Measurements from ENCODE around the gene BACE1. TPM values are rescaled to one million over a fixed set of nuclear protein-coding genes. Genes with fewer than 3 reads are reported as not detected.
"Not testable (repeated sequence)": the region's sequence is repeated elsewhere in the genome, so short reads cannot be mapped to it uniquely, and the experiment has no call there.

BACE1 gene
- total RNA-seq, 1 donor from 2014 or later = 38.7 TPM

DNA sequence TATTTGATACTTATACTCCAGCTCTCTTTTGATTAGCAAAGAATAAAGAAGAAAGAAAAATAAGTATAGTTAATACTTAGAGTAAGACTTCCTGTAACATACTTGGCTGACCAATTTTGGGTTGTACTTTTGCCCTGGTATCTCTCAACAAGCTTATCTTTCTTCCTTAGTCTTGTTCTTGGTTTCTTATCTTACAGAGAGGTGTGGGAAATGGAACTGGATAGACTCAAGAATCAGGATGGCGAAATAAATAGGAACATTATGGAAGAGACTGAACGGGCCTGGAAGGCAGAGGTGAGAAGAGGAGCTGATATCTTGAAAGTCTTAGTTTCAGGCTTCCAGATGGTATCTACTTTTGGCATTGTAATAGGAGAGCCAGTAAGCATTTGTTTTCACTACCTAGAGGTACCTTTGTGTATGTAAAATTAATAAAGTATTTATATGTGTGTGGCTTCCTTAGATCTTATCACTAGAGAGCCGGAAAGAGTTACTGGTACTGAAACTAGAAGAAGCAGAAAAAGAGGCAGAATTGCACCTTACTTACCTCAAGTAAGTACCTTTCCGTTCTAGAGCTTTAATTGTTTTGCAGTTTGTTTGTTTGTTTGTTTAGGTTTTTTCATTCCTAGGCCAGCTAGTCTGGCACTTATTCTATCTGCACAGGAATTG, 36.2 kb downstream of the BACE1 start:
- DNase-seq (ENCODE audit: low spot score) (no peak), ATAC-seq (no peak)

DNA sequence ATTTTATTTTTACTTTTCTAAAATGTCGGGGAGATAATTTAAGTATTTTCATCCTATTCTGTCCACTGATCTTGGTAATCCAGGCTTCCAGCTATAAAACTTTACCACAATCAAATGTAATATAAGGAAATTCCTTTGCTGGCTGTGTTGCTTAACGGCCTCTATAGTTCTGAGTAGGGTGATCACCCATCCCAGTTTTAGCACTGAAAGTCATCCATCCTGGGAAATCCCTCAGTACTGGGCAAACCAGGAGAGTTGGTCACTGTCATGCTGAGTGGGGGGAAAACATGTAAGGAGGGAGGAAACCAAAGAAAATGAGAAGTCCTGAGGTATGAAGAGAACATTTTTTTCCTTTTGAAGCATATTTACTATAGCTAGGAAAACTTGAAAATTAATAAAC, 37.7 kb downstream of the BACE1 start:
- DNase-seq (ENCODE audit: low spot score) = no peak
- no peak for ATAC-seq

DNA sequence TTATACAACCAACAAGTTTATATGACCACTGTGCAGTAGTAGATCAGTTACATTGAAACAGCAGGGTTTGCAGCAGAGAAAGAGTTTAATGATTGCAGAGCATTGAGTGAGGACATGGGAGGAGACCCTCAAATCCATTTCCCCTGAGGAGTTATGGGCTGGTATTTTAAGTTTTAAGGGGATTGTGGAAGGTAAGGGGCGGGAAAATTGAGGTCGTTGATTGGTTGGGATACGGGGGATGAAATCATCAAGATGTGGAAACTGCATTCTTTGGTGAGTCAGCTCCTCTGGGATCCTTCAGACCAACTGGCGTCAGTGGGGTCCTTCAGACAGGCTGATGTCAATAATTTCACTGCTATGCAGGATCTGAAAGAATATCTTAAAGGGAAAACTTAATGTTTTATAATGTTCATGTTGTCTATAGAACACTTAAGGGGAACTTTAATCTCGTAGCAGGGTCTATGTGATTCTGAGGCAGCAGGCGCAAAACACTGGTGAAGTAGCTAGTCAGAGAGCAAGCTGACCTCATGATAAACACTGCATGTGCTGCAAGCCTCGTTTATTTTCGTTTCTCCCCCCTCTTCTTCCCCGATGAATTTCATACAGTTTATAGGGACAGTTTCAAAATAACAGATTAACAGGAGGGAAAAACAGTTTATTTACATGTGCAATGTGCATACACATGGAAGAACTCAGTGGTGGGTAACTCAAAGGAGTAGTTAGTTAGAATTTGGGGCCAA, 42.3 kb downstream of the BACE1 start:
- DNase-seq (ENCODE audit: low spot score) (no peak), ATAC-seq (no peak)

DNA sequence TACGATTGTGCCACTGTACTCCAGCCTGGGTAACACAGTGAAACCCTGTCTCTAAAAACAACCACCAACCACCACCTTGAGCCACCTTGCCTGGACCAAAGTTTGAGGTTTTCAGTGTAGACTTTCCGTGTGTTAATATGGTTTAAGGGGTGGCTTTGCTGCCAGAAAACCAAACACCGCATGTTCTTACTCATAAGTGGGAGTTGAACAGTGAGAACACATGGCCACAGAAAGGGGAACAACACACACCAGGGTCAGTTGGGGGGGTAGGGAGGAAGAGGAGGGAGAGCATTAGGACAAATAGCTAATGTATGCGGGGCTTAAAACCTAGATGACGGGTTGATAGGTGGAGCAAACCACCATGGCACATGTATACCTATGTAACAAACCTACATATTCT, 43.9 kb downstream of the BACE1 start:
- not testable (repeated sequence) for ATAC-seq; DNase-seq (ENCODE audit: low spot score)

DNA sequence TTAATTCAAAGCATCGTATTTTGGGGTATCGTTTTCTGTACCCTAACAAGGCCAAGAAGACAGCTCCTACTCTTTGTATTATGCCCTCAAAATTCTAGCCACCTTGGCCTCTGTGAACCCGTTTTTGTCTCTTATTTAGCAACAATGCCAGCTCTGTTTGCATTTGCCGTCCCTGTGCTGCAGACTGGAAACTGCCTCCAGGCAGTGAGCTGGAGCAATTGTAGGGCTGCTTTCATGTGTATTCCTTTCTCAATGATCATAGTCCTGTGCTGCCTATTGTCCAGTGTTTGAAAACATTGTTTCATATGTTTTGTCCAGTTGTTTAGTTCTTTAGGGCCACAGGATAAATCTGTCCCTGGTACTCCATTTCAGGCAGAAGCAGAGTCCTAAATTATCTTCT, 44.8 kb downstream of the BACE1 start:
- no peak for DNase-seq (ENCODE audit: low spot score)
- ATAC-seq = no peak

DNA sequence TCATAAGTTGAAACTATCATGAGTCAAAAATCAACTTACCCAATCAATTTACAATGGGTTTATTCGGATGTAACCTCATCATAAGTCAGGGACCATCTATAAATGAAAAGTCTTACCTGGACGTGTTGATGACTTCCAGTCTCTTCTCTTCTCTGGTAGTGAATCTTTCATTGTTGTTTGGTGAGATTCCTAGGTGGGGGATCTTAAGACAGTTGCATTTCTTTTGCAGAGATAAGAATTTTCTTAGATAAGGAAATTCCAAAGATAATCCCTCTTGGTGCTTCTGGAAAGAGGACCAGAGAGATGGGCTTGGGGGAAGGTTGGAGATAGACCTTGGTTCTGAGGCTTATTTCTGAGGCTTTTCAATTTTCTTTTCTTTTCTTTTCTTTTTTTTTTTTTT, 46.2 kb downstream of the BACE1 start:
- no peak for DNase-seq (ENCODE audit: low spot score)
- no peak for ATAC-seq

DNA sequence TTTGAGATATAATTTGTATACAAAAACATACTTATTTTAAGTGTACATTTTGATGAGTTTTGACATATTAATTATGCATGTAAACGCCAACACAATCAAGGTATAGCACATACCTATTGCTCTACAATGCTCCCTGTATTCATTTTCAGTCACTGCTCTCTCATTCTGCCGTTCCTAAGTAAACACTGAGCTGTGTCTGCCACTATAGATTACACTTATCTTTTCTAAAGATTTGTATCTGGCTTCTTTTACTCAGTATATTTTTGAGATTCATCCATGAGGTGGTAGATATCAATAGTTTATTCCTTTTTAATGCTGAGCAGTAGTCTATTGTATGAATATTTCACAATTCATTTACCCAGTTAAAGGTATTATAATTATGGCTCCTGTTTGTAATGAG, 50.3 kb downstream of the BACE1 start:
- ATAC-seq = no peak
- no peak for DNase-seq (ENCODE audit: low spot score)

DNA sequence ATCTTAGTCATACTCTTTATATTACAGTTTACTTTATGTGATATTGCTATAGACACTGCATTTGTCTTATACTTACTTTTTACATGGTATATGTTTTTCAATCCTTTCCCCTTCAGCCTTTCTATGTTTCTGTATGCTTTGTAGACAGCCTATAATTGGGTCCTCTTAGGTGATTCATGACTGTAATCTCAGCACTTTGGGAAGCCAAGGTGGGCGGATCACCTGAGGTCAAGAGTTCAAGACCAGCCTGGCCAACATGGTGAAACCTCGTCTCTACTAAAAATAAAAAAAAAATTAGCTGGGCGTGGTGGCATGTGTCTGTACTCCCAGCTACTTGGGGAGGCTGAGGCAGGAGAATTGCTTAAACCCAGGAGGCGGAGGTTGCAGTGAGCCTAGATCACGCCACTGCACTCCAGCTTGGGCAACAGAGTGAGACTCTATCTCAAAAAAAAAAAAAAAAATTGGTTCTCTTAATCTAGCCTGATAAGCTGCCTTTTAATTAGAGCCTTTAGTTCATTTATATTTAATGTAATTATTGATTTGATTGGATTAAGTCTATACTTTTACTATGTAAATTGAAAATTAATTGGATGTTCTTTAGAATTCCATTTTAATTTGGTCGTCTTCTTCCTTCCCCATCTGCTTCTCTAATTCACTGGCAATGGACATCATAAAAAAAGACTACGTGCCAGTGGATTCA, 51.3 kb downstream of the BACE1 start:
- DNase-seq (ENCODE audit: low spot score); ATAC-seq: not testable (repeated sequence)

DNA sequence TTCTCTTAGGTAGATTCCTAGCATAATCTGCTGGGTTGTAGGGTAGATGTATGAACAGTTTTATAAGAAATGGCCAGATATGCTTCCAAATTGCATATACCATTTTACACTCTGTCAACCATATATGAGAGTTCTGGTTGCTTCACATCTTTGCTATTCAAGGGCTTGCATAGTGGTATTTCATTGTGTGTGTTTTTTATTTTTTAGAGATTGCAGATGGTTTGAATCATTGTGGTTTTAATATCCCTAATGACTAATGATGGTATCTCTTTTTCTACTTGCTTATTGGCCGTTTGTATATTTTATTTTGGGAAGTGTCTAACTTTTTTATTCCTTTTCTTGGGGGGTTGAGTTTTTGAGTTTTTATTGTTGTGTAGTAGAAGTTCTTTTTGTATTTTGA, 56.6 kb downstream of the BACE1 start:
- DNase-seq (ENCODE audit: low spot score) (no peak), ATAC-seq (no peak)

DNA sequence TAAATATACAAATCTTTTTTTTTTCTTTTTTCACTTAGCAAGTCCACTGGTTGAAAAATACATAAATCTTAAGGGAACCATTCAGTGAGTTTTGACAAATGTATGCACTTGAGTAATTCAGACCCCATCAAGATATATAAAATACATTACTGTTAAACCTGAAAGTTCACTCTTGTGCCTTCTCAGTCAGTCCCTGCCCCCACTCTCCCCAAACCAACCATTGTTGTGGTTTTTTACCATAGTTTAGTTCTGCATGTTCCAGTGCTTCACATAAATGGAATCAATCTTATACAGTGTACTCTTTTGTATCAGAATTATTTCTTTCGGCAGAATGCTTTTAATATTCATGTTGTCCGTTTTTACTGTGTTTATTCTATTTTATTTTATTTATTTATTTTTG, 57.5 kb downstream of the BACE1 start:
- no peak for DNase-seq (ENCODE audit: low spot score)
- no peak for ATAC-seq

DNA sequence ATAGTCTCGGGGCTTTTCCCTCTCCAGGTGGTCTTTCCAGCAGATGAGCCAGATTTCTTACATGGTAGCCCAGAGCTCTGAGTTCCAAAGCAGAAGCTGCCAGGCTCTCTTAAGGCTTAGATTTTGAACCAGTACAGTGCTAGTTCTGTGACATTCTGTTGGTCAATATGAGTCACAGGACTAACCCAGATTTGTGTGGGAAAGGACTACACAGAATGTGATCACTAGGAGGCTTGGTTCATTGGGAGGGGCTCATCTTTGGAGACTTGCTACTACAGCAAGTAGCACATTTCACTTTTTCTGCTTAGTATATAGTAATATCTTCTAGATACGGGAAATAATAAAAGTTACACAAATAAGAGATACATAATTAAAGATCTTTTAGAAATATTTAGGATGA, 59.5 kb downstream of the BACE1 start:
- DNase-seq (ENCODE audit: low spot score) (no peak), ATAC-seq (no peak)

DNA sequence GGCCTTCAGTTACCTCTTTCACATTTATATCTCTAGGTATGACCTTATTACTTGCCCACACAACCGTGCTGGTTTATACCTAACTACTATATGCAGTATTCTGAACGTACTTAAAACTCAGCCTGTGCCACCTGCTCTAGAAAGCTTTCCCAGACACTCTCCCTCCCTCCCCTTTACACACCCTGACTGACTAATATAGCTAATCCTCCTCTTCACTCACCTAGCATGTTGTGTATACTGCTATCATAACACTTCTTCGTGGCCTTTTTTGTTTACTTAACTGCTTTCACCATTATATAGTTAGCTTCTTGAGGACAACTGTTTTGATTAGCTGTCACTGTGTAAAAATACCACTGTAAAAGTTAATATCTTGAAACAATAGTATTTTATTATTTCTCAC, 60.1 kb downstream of the BACE1 start:
- no peak for DNase-seq (ENCODE audit: low spot score)
- ATAC-seq = no peak

DNA sequence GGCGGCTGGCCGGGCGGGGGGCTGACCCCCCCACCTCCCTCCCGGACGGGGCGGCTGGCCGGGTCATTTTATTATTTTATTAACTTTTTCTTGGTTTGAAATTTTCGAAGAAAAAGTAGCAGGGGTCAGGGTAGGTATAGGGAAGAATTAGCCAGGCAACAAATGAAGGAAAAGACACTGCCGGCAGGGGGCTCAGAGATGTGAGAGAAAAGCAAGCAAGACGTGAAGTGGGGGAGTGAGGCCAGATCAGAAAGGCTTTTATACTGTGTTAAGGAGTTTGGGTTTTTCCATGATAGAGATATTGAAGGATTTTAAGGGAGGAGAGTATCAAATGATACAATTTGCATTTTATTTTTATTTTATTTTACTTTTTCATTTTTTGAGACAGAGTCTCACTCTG, 64.5 kb downstream of the BACE1 start:
- ATAC-seq (no peak), DNase-seq (ENCODE audit: low spot score) (no peak)

DNA sequence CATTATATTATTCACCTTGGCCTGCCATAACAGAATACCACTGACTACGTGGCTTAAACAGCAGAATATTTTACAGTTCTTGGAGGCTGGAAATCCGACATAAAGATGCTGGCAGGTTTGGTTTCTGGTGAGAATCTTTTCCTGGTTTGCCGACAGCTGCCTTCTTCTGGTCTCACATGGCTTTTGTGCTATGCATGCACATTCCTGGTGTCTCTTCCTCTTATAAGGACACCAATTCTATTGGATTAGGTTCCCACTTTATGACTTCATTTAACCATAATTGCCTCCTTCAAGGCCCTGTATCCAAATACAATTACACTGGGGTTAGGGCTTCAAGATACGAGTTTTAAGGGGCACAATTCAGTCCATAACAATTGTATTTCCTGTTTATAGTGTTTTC, 66.5 kb downstream of the BACE1 start:
- no peak for DNase-seq (ENCODE audit: low spot score)

DNA sequence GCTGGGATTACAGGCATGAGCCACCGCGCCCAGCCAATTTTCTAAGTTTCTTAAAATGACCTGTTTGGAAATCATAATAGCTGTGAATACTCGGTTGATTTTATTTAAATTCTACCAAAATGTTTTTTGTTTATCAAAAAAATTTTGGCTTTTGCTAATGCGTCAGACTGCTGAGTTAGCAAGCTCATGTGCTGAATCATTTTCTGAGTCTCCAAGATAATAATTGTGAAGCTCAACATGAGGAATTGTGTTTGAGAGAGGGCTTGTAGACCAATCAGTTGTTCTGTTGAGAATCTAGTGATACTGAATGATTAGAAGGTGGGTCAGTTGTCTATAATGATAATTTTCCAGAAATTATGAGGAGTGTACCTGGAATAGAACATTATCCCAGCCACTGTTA, 67.7 kb downstream of the BACE1 start:
- no peak for ATAC-seq

More for the DNA sequence above, 66.5 kb downstream of the BACE1 start:
- ATAC-seq = no peak

DNA sequence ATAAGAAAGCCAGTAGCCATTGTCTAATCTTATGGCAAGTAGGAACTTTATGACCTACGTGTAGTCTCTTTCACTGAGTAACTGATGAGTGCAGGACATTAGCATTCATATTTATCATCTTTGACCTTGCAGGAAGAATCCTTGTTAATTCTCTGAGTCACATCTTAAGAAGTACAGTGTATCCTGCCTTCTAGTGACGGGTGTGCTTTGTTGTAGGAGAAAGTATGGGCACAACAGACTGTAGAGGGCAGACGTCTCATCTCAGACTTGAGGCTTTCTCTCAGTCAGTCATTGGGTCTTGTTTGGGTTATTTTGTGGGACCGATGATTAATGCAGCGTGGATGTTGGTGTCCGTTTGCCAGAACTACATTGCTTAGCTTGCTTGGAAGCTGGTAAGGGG, 76.8 kb downstream of the BACE1 start:
- DNase-seq (ENCODE audit: low spot score) = no peak
- no peak for ATAC-seq

More for the DNA sequence above, 67.7 kb downstream of the BACE1 start:
- no peak for DNase-seq (ENCODE audit: low spot score)

DNA sequence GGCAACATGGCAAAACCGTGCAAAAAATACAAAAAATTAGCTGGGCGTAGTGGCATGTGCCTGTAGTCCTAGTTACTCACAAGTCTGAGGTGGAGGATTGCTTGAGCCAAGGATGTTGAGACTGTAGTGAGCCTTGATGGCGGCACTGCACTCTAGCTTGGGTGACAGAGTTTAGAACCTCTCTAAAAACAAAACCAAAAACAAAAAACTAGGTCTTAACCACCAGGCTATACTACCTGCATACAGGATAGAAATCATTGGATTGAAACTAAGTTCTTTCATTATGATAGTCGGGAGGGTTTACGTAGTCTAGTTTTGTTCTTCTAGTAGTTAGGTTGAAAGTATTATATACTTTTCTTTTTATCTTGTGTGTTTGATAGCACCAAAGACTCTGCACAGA, 77.8 kb downstream of the BACE1 start:
- DNase-seq (ENCODE audit: low spot score) (no peak), ATAC-seq (no peak)

Other genes with a start within 250 kb of the BACE1 start
- 27.1 TPM for gene SIK3, start 217.8 kb downstream of the BACE1 start, total RNA-seq
- 23.5 TPM for gene PAFAH1B2, start 172.0 kb downstream of the BACE1 start, total RNA-seq
- gene SIDT2, start 137.5 kb downstream of the BACE1 start, total RNA-seq = 56.6 TPM
- gene TAGLN, start 116.9 kb downstream of the BACE1 start, total RNA-seq = 67.3 TPM
- gene PCSK7, start 84.2 kb downstream of the BACE1 start, total RNA-seq = 26.5 TPM
- gene RNF214, start 83.6 kb downstream of the BACE1 start, total RNA-seq = 10.7 TPM
- gene BACE1-AS, start 24.9 kb downstream of the BACE1 start, total RNA-seq = 1.5 TPM
- gene CEP164, start 11.6 kb upstream of the BACE1 start, total RNA-seq = 11.7 TPM